BLaER1 treated with 17β-estradiol and CSF1 and Interleukin-3, amounts not matched to agents 10 nM and 100 nM (cell line): ENCODE results near the gene GLIS1.

Source experiments
- H3K27ac ChIP-seq, 11 experiments: shearing (Covaris generic); formaldehyde crosslinking; 2 replicates each; pipeline ENCODE4 v1.8.1; 2022
- H3K27me3 ChIP-seq, 11 experiments: shearing (Covaris generic); formaldehyde crosslinking; 2 replicates each; pipeline ENCODE4 v1.8.1; 2022
- H3K36me3 ChIP-seq, 11 experiments: shearing (Covaris generic); formaldehyde crosslinking; 2 replicates each; pipeline ENCODE4 v1.8.1; 2022
- H3K4me1 ChIP-seq, 10 experiments: shearing (Covaris generic); formaldehyde crosslinking; 2 replicates each; pipeline ENCODE4 v1.8.1; 2022
- H3K4me2 ChIP-seq, 11 experiments: shearing (Covaris generic); formaldehyde crosslinking; 2 replicates each; pipeline ENCODE4 v1.8.1; 2022
- H3K4me3 ChIP-seq, 10 experiments: shearing (Covaris generic); formaldehyde crosslinking; 2 replicates each; pipeline ENCODE4 v1.8.1; 2022
- H3K9ac ChIP-seq, 11 experiments: shearing (Covaris generic); formaldehyde crosslinking; 2 replicates each; pipeline ENCODE4 v1.8.1; 2022
- H3K9me3 ChIP-seq, 11 experiments: shearing (Covaris generic); formaldehyde crosslinking; replicated peaks in 1 of 11; 2 replicates each; pipeline ENCODE4 v1.8.1; 2022
- H4K20me1 ChIP-seq, 11 experiments: shearing (Covaris generic); formaldehyde crosslinking; 2 replicates each; pipeline ENCODE4 v1.8.1; 2022
- Cebpa-rat ChIP-seq, 11 experiments: shearing (Covaris generic); IDR thresholded peaks; 2 replicates each; pipeline ENCODE4 v1.8.1; 2022

The GLIS1 gene

GRCh38 chr1:53618500-53619366 is 120.2 kb downstream of the GLIS1 start:
- Histone ChIP-seq H4K20me1 (no peaks in the 10 kb centered on the region; a peak in 1 of 22 replicates), H3K4me3 (no peak overlapping the region), H3K4me2 (no peak overlapping the region), H3K9me3 (no peaks in the 10 kb centered on the region), H3K36me3 (no peaks in the 10 kb centered on the region), H3K9ac (no peak overlapping the region), H3K4me1 (no peaks in the 10 kb centered on the region), H3K27me3 (no peaks in the 10 kb centered on the region), H3K27ac (no peak overlapping the region)
- TF ChIP-seq Cebpa-rat (IDR thresholded peaks at IDR 0.05): no peak

GRCh38 chr1:53617851-53618499 is 121.0 kb downstream of the GLIS1 start:
- Histone ChIP-seq H3K4me3 (no peak overlapping the region), H4K20me1 (no peaks in the 10 kb centered on the region; a peak in 1 of 22 replicates), H3K9ac (no peak overlapping the region), H3K4me1 (no peaks in the 10 kb centered on the region), H3K27ac (no peak overlapping the region), H3K9me3 (no peaks in the 10 kb centered on the region), H3K27me3 (no peaks in the 10 kb centered on the region), H3K36me3 (no peaks in the 10 kb centered on the region), H3K4me2 (no peak overlapping the region)
- no peak for TF ChIP-seq Cebpa-rat (IDR thresholded peaks at IDR 0.05)

- Histone ChIP-seq H3K27ac (no peak overlapping the region), H3K36me3 (no peaks in the 10 kb centered on the region), H3K4me3 (no peak overlapping the region), H3K27me3 (no peaks in the 10 kb centered on the region), H3K9ac (no peak overlapping the region), H3K4me1 (no peaks in the 10 kb centered on the region), H4K20me1 (no peaks in the 10 kb centered on the region; a peak in 1 of 22 replicates), H3K9me3 (no peaks in the 10 kb centered on the region), H3K4me2 (no peak overlapping the region)
- TF ChIP-seq Cebpa-rat (IDR thresholded peaks at IDR 0.05): no peak
Observed at GRCh38 chr1:53617382-53617781, 121.6 kb downstream of the GLIS1 start.

- TF ChIP-seq Cebpa-rat (IDR thresholded peaks at IDR 0.05): no peak
- peaks cover 0 to 4% (median under 1%) of the 10 kb centered on the region in 11 experiments; a peak in 6 of 22 replicates for H3K9me3 ChIP-seq
- no peak overlapping the region for H3K4me2 ChIP-seq
- H3K9ac ChIP-seq: no peak overlapping the region
- H4K20me1 ChIP-seq: no peaks in the 10 kb centered on the region; a peak in 1 of 22 replicates
- H3K27me3 ChIP-seq: no peaks in the 10 kb centered on the region
- no peak overlapping the region for H3K4me3 ChIP-seq
- H3K4me1 ChIP-seq: no peaks in the 10 kb centered on the region
- no peak overlapping the region for H3K27ac ChIP-seq
- no peaks in the 10 kb centered on the region for H3K36me3 ChIP-seq
Observed at GRCh38 chr1:53616927-53617326, 122.0 kb downstream of the GLIS1 start.

- no peak overlapping the region for H3K4me2 ChIP-seq
- no peak for TF ChIP-seq Cebpa-rat (IDR thresholded peaks at IDR 0.05)
- no peak overlapping the region for H3K4me3 ChIP-seq
- H3K9ac ChIP-seq: no peak overlapping the region
- no peaks in the 10 kb centered on the region for H3K36me3 ChIP-seq
- H3K27ac ChIP-seq: no peak overlapping the region
- H3K4me1 ChIP-seq: no peaks in the 10 kb centered on the region
- H4K20me1 ChIP-seq: no peaks in the 10 kb centered on the region; a peak in 1 of 22 replicates
- H3K27me3 ChIP-seq: no peaks in the 10 kb centered on the region
- peaks cover 3 to 8% (median 5%) of the 10 kb centered on the region in 11 experiments; a peak in 18 of 22 replicates for H3K9me3 ChIP-seq
Observed at GRCh38 chr1:53616511-53616910, 122.5 kb downstream of the GLIS1 start.

- H3K4me3 ChIP-seq: no peak overlapping the region
- H3K4me2 ChIP-seq: no peak overlapping the region
- no peaks in the 10 kb centered on the region; a peak in 1 of 22 replicates for H4K20me1 ChIP-seq
- no peak overlapping the region for H3K9ac ChIP-seq
- H3K27me3 ChIP-seq: no peaks in the 10 kb centered on the region
- H3K4me1 ChIP-seq: no peaks in the 10 kb centered on the region
- no peaks in the 10 kb centered on the region for H3K36me3 ChIP-seq
- H3K9me3 ChIP-seq: peaks cover 17 to 23% (median 19%) of the 10 kb centered on the region in 11 experiments
- H3K27ac ChIP-seq: no peak overlapping the region
- TF ChIP-seq Cebpa-rat (IDR thresholded peaks at IDR 0.05): no peak
Observed at GRCh38 chr1:53615101-53615500, 123.9 kb downstream of the GLIS1 start.

- no peak overlapping the region for H3K9ac ChIP-seq
- H3K27me3 ChIP-seq: no peaks in the 10 kb centered on the region
- H3K27ac ChIP-seq: no peak overlapping the region
- H4K20me1 ChIP-seq: no peaks in the 10 kb centered on the region; a peak in 1 of 22 replicates
- no peaks in the 10 kb centered on the region for H3K36me3 ChIP-seq
- H3K9me3 ChIP-seq: peaks cover 24 to 29% (median 26%) of the 10 kb centered on the region in 11 experiments
- TF ChIP-seq Cebpa-rat (IDR thresholded peaks at IDR 0.05): no peak
- H3K4me2 ChIP-seq: no peak overlapping the region
- H3K4me1 ChIP-seq: no peaks in the 10 kb centered on the region
- no peak overlapping the region for H3K4me3 ChIP-seq
Observed at GRCh38 chr1:53614231-53615021, 124.5 kb downstream of the GLIS1 start.

GRCh38 chr1:53608676-53609075 is 130.3 kb downstream of the GLIS1 start:
- no peak overlapping the region for H3K4me2 ChIP-seq

GRCh38 chr1:53608071-53608470 is 130.9 kb downstream of the GLIS1 start:
- no peak overlapping the region for H3K4me2 ChIP-seq
- no peaks in the 10 kb centered on the region for H3K36me3 ChIP-seq
- H3K27ac ChIP-seq: no peak overlapping the region
- no peaks in the 10 kb centered on the region for H3K4me1 ChIP-seq
- no peak overlapping the region for H3K9ac ChIP-seq
- H3K4me3 ChIP-seq: no peak overlapping the region
- H3K27me3 ChIP-seq: no peaks in the 10 kb centered on the region
- peaks cover 25 to 33% (median 27%) of the 10 kb centered on the region in 11 experiments for H3K9me3 ChIP-seq
- no peaks in the 10 kb centered on the region for H4K20me1 ChIP-seq
- no peak for TF ChIP-seq Cebpa-rat (IDR thresholded peaks at IDR 0.05)

More at GRCh38 chr1:53608676-53609075, 130.3 kb downstream of the GLIS1 start:
- Histone ChIP-seq H3K27ac (no peak overlapping the region), H3K4me3 (no peak overlapping the region), H3K9ac (no peak overlapping the region), H3K4me1 (no peaks in the 10 kb centered on the region), H3K9me3 (peaks cover 25 to 33% (median 27%) of the 10 kb centered on the region in 11 experiments), H3K27me3 (no peaks in the 10 kb centered on the region), H3K36me3 (no peaks in the 10 kb centered on the region), H4K20me1 (no peaks in the 10 kb centered on the region)
- TF ChIP-seq Cebpa-rat (IDR thresholded peaks at IDR 0.05): no peak
